OCI-M1 (cell line): ENCODE data around the gene HBA1.
"Not testable (repeated sequence)": the region's sequence is repeated elsewhere in the genome, so short reads cannot be mapped to it uniquely, and the experiment has no call there.

Source experiments
- DNase-seq: peaks from one replicate; lab custom pipeline; 2025; lab: John Stamatoyannopoulos, UW

The HBA1 gene

DNA sequence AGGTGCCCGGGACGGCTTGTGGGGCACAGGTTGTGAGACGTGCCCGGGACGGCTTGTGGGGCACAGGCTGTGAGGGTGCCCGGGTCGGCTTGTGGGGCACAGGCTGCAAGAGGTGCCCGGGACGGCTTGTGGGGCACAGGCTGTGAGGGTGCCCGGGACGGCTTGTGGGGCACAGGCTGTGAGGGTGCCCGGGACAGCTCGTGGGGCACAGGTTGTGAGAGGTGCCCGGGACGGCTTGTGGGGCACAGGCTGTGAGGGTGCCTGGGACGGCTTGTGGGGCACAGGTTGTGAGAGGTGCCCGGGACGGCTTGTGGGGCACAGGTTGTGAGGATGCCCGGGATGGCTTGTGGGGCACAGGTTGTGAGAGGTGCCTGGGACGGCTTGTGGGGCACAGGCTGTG is 16.2 kb upstream of the HBA1 start:
- DNase-seq = not testable (repeated sequence)

DNA sequence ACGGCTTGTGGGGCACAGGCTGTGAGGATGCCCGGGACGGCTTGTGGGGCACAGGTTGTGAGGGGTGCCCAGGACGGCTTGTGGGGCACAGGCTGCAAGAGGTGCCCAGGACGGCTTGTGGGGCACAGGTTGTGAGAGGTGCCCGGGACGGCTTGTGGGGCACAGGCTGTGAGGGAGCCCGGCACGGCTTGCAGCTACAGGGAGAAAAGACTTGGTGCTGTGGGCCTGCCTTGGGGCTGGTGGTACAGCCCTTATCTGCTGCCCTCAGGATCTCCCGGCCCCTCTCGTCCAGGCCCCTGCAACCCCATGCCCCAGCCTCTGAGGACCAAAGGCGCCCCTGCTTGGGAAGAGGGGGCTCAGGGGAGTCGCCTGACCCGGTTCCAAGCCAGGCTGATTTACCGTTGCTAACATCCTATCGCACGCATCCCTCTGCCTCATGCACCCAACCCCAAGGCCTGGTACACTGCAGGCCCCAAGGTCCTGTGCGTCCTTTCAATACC is 15.7 kb upstream of the HBA1 start:
- no peak for DNase-seq

DNA sequence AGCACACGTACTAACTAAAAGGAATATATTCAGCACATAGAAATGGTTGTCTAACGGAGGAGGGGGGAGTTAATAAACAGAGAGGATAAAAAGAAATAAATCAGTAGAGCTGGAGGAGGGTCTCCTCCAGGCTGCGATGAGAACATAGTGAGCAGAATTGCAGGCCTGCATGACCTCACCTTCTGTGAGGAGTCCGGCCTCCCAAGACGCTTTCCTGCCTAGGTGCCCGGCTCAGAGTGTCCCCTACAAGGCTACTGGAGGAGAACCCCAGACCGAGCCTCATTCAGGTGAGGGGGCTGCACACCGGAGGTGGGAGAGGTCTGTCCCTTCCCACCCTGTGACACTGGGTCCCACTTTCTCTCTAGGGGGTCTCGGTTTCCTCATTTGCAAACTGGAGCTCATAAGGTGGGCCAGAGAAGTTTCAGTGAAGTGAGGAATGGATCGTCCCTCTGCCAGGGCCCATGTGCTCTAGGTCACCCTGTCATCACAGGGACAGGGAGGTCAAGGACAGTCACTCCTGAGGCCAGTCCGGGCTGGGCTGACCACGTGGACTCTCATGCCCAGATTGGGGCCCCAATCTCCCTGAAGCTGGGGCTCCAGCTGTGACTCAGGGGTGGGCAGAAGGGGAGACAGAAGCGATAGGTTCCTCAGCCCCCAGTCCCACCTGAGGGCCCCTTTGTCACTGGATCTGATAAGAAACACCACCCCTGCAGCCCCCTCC is 14.0 kb upstream of the HBA1 start:
- DNase-seq = no peak

DNA sequence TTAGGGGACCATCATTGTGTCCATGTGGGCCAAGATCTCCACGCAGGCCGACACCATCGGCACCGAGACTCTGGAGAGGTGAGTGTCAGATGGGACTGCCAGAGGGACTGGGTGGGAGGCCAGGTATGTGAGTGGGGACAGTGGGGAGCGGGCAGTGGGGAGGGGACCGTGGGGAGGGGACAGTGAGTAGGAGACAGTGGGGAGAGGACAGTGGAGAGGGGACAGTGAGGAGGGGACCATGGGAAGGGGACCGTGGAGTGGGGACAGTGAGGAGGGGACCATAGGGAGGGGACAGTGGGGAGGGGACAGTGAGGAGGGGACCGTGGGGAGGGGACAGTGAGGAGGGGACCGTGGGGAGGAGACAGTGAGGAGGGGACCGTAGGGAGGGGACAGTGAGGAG is 13.3 kb upstream of the HBA1 start:
- not testable (repeated sequence) for DNase-seq

DNA sequence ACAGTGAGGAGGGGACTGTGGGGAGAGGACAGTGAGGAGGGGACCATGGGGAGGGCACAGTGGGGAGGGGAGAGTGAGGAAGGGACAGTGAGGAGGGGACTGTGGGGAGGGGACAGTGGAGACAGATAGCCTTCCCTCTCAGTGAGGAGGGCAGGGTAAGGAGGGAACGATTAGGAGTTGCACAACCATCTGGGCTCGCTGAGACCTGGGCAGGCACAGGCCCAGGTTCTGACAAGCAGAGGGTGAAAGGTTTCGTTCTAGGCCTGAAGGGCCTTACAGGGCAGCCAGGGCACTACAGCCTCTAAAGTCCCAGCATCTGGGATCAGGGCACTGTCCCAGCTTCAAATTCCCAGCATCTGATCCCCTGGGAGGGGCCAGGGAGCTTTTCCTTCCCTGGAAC is 12.8 kb upstream of the HBA1 start:
- not testable (repeated sequence) for DNase-seq

DNA sequence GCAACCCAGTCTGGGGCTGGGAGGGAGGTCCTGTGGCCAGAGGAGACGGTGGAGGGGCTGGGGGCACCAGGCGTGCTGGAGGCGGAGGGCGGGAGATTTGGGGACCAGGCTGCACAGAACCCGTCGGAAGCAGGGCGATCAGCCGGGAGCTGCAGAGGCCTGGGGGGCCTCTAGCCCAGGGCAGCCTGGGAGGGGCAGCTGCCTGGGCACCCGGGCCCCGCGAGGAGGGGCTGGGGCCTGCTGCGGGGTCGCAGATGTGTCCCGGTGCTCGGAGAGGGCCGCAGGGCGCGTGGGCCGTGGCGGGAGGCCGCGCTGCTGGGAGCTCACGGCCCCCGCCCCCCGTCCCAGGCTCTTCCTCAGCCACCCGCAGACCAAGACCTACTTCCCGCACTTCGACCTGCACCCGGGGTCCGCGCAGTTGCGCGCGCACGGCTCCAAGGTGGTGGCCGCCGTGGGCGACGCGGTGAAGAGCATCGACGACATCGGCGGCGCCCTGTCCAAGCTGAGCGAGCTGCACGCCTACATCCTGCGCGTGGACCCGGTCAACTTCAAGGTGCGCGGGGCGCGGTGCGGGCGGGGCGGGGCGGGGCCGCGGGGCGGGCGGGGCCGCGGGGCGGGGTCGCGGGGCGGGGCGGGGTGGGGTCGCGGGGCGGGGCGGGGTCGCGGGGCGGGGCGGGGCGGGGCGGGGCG is 12.2 kb upstream of the HBA1 start:
- not testable (repeated sequence) for DNase-seq

DNA sequence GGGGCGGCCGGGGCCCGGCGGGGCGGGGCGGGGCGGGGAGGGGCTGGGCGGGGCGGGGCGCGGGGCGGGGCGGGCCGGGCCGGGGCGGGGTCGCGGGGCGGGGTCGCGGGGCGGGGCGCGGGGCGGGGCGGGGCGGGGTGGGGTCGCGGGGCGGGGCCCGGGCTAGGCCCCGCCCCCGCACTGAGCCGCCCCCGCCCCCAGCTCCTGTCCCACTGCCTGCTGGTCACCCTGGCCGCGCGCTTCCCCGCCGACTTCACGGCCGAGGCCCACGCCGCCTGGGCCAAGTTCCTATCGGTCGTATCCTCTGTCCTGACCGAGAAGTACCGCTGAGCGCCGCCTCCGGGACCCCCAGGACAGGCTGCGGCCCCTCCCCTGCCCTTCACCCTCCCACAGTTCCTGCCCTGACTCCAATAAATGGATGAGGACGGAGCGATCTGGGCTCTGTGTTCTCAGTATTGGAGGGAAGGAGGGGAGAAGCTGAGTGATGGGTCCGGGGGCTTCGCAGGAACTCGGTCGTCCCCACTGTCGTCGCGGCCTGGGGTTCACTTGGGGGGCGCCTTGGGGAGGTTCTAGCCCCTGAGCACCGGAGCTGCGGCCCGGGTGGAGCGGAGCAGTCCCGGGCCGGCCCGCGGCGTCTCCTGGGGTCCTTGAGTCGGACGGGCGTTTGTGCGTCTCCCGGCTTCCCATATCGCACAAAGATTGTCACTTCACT is 11.5 kb upstream of the HBA1 start:
- no peak for DNase-seq

DNA sequence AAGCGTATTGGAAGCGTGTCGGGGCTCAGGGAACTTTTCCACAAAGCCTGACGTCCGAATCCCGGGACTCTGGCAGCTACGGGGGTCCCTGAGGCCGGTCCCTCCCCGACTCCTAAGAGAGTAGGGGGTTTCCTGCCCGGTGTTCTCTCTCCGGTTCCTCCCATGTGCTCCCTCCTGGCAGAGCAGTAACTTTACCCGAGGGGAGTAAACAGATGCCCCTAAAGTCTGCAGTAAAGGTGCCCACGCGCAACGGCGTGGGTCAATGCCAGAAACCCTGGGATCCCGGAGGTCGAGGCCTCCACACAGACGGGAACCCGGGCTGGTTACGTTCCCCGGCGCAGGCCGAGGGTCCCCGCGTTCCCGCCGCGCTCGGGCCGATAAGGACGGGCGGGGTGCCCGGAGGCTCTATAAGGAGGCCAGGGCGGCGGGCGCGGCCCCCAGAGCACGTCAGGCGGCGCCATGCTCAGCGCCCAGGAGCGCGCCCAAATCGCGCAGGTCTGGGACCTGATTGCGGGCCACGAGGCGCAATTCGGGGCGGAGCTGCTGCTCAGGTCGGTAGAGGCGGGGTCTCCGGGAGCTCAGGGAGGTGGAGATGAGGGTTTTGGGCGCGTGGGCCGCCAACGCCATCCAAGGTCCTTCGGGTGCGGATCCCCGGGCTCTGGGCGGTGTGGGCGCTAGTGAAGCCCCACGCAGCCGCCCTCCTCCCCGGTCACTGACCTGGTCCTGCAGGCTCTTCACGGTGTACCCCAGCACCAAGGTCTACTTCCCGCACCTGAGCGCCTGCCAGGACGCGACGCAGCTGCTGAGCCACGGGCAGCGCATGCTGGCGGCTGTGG is 10.7 kb upstream of the HBA1 start, which contains the start of gene HBM:
Gene HBM (plus strand): TSS at position 440 of the 836 bp plus-strand sequence. CDS start 20 bp downstream, at position 460.
- no peak for DNase-seq

DNA sequence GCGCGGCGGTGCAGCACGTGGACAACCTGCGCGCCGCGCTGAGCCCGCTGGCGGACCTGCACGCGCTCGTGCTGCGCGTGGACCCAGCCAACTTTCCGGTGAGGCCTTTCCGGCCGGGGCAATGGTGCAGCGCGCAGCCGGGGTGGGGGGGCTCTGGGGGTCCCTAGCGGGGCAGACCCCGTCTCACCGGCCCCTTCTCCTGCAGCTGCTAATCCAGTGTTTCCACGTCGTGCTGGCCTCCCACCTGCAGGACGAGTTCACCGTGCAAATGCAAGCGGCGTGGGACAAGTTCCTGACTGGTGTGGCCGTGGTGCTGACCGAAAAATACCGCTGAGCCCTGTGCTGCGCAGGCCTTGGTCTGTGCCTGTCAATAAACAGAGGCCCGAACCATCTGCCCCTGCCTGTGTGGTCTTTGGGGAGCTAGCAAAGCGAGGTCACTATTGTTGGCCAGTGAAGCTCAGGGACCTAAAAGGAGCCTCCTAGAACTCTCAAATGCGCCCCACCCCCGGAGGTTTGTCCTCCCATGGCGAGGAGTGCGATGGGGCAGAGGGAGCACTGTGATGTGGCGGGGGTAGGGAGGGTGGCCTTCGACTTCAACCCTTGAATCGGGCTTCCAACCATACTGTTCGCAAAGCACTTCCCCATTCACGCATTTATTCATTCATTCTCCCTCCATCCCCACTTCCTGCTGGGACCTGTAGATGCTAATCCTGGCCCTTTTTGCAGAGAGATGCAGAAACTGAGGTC is 9.9 kb upstream of the HBA1 start:
- no peak for DNase-seq

DNA sequence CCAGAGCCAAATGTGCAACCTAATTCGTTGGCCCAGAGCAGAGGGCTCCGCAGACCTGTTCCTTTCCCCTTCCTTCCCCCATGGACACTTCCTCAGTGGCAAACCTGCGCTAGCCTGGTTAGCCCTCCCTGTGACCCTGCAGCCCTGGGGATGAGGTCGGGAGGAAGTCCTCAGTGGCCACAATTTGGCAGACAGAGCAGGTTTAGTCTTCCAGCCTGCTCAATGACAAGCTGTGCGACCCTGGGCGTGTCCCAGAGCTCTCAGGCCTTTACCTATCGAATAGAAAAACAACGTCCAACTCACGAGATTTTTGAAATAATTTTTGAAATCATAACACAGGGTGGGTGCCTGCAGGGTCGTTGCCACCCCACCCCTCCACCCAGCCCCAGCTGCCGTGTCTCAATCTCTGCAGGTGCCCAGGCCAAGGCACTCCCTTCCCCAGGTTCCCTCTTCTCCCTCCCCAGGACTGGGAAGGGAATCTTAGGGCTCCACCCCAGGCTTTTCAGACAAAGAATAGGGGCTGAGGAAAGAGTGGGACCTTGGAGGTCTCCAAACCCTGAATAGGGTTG is 9.3 kb upstream of the HBA1 start:
- DNase-seq = no peak

DNA sequence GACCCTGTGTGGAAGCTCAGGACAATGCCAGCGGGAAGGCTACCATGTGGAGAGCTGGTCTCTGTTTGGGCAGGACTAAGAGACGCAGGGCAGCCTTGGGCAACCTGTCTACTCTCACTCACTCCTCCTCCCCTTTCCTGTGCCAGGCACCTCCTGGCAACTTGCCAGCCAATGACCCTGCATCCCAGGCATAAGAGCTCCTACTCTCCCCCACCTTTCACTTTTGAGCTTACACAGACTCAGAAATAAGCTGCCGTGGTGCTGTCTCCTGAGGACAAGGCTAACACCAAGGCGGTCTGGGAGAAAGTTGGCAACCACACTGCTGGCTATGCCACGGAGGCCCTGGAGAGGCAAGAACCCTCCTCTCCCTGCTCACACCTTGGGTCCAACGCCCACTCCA is 8.1 kb upstream of the HBA1 start:
- DNase-seq = no peak

DNA sequence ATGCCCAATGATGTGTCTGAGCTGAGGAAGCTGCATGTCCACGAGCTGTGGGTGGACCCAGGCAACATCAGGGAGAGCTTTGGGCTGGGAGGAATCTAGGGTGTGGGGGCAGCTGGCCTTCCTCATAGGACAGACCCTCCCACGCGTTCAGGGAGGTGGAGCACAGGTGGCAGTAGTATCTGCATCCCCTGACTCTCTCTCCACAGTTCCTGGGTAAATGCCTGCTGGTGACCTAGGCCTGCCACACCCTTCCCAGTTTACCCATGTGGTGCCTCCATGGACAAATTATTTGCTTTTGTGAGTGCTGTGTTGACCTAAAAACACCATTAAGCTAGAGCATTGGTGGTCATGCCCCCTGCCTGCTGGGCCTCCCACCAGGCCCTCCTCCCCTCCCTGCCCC is 7.5 kb upstream of the HBA1 start:
- DNase-seq = no peak

DNA sequence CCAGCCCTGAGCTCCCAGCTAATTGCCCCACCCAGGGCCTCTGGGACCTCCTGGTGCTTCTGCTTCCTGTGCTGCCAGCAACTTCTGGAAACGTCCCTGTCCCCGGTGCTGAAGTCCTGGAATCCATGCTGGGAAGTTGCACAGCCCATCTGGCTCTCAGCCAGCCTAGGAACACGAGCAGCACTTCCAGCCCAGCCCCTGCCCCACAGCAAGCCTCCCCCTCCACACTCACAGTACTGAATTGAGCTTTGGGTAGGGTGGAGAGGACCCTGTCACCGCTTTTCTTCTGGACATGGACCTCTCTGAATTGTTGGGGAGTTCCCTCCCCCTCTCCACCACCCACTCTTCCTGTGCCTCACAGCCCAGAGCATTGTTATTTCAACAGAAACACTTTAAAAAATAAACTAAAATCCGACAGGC is 6.4 kb upstream of the HBA1 start:
- DNase-seq = not testable (repeated sequence)

DNA sequence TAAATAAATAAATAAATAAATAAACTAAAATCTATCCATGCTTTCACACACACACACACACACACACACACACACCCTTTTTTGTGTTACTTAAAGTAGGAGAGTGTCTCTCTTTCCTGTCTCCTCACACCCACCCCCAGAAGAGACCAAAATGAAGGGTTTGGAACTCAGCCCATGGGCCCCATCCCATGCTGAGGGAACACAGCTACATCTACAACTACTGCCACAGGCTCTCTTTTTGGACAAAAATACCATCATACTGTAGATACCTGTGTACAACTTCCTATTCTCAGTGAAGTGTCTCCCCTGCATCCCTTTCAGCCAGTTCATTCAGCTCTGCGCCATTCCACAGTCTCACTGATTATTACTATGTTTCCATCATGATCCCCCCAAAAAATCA is 5.7 kb upstream of the HBA1 start:
- DNase-seq = no peak

DNA sequence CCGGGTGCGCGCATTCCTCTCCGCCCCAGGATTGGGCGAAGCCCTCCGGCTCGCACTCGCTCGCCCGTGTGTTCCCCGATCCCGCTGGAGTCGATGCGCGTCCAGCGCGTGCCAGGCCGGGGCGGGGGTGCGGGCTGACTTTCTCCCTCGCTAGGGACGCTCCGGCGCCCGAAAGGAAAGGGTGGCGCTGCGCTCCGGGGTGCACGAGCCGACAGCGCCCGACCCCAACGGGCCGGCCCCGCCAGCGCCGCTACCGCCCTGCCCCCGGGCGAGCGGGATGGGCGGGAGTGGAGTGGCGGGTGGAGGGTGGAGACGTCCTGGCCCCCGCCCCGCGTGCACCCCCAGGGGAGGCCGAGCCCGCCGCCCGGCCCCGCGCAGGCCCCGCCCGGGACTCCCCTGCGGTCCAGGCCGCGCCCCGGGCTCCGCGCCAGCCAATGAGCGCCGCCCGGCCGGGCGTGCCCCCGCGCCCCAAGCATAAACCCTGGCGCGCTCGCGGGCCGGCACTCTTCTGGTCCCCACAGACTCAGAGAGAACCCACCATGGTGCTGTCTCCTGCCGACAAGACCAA is 4.0 kb upstream of the HBA1 start, which contains the start of gene HBA2:
Gene HBA2 (plus strand): TSS at position 503 of the 568 bp plus-strand sequence. CDS start 37 bp downstream, at position 540.
- not testable (repeated sequence) for DNase-seq

DNA sequence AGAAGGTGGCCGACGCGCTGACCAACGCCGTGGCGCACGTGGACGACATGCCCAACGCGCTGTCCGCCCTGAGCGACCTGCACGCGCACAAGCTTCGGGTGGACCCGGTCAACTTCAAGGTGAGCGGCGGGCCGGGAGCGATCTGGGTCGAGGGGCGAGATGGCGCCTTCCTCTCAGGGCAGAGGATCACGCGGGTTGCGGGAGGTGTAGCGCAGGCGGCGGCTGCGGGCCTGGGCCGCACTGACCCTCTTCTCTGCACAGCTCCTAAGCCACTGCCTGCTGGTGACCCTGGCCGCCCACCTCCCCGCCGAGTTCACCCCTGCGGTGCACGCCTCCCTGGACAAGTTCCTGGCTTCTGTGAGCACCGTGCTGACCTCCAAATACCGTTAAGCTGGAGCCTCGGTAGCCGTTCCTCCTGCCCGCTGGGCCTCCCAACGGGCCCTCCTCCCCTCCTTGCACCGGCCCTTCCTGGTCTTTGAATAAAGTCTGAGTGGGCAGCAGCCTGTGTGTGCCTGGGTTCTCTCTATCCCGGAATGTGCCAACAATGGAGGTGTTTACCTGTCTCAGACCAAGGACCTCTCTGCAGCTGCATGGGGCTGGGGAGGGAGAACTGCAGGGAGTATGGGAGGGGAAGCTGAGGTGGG is 3.1 kb upstream of the HBA1 start:
- not testable (repeated sequence) for DNase-seq

DNA sequence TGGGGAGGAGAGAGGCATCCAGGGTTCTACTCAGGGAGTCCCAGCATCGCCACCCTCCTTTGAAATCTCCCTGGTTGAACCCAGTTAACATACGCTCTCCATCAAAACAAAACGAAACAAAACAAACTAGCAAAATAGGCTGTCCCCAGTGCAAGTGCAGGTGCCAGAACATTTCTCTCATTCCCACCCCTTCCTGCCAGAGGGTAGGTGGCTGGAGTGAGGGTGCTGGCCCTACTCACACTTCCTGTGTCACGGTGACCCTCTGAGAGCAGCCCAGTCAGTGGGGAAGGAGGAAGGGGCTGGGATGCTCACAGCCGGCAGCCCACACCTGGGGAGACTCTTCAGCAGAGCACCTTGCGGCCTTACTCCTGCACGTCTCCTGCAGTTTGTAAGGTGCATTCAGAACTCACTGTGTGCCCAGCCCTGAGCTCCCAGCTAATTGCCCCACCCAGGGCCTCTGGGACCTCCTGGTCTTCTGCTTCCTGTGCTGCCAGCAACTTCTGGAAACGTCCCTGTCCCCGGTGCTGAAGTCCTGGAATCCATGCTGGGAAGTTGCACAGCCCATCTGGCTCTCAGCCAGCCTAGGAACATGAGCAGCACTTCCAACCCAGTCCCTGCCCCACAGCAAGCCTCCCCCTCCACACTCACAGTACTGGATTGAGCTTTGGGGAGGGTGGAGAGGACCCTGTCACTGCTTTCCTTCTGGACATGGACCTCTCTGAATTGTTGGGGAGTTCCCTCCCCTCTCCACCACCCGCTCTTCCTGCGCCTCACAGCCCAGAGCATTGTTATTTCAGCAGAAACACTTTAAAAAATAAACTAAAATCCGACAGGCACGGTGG is 2.3 kb upstream of the HBA1 start:
- DNase-seq = not testable (repeated sequence)

DNA sequence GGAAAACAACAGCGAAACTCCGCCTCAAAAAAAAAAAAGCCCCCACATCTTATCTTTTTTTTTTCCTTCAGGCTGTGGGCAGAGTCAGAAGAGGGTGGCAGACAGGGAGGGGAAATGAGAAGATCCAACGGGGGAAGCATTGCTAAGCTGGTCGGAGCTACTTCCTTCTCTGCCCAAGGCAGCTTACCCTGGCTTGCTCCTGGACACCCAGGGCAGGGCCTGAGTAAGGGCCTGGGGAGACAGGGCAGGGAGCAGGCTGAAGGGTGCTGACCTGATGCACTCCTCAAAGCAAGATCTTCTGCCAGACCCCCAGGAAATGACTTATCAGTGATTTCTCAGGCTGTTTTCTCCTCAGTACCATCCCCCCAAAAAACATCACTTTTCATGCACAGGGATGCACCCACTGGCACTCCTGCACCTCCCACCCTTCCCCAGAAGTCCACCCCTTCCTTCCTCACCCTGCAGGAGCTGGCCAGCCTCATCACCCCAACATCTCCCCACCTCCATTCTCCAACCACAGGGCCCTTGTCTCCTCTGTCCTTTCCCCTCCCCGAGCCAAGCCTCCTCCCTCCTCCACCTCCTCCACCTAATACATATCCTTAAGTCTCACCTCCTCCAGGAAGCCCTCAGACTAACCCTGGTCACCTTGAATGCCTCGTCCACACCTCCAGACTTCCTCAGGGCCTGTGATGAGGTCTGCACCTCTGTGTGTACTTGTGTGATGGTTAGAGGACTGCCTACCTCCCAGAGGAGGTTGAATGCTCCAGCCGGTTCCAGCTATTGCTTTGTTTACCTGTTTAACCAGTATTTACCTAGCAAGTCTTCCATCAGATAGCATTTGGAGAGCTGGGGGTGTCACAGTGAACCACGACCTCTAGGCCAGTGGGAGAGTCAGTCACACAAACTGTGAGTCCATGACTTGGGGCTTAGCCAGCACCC is 1.2 kb upstream of the HBA1 start:
- DNase-seq = peak; percentile 66
